Transverse colon (tissue), 4 donors: ENCODE results near the gene THADA.

Source experiments
- EP300 ChIP-seq: sonication (generic); formaldehyde crosslinking; IDR thresholded peaks from one replicate; pipeline ENCODE4 v1.6.1; 2017; ENCODE audit warnings: antibody characterized with exemption, low read depth
- POLR2A ChIP-seq: fragments of 450-650 bp; IDR thresholded peaks from one replicate; pipeline ENCODE4 v1.6.1; 2016; ENCODE audit warnings: antibody characterized with exemption, mild to moderate bottlenecking, moderate library complexity
- POLR2AphosphoS5 ChIP-seq, 3 donors: sonication (generic); formaldehyde crosslinking; IDR thresholded peaks; one replicate each; pipeline ENCODE4 v1.6.1; 2016; ENCODE audit warnings: antibody characterized with exemption in 3 of 3
- TF ChIP-seq, protein P1 (sequence below), 5 experiments: fragments of 200-600 bp in 3 of 5; fragments of 450-650 bp in 2 of 5; sonication (generic) in 3 of 5; IDR thresholded peaks; 1 replicate in 2 of 5; 2 replicates in 3 of 5; pipeline ENCODE4 v1.5.1; 2016 to 2017; ENCODE audit warnings: antibody characterized with exemption in 5 of 5, inconsistent platforms in 3 of 5, mild to moderate bottlenecking in 2 of 5, moderate library complexity in 1 of 5

DNA sequence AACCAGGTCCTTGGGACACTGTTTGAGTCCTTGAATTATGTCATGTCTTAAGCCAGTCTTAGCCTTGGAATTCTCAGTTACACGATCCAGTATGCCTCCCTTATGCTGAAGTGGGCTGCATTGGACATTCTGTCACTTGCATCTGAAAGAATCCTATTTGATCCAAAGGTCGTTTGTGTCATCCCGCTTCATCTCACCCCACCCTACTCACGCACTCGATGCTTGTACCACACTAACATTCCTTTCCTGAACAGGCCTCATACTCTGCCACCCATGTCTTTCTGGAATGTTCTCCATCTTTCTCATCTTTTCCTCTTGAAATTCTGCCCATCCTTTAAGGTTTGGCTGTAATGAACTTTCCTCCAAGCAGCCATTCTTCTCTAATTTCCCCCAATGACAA lies 341.5 kb downstream of the THADA start:
- TF ChIP-seq, protein P1, sequence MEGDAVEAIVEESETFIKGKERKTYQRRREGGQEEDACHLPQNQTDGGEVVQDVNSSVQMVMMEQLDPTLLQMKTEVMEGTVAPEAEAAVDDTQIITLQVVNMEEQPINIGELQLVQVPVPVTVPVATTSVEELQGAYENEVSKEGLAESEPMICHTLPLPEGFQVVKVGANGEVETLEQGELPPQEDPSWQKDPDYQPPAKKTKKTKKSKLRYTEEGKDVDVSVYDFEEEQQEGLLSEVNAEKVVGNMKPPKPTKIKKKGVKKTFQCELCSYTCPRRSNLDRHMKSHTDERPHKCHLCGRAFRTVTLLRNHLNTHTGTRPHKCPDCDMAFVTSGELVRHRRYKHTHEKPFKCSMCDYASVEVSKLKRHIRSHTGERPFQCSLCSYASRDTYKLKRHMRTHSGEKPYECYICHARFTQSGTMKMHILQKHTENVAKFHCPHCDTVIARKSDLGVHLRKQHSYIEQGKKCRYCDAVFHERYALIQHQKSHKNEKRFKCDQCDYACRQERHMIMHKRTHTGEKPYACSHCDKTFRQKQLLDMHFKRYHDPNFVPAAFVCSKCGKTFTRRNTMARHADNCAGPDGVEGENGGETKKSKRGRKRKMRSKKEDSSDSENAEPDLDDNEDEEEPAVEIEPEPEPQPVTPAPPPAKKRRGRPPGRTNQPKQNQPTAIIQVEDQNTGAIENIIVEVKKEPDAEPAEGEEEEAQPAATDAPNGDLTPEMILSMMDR (IDR thresholded peaks at IDR 0.05), result no peak
- TF ChIP-seq POLR2AphosphoS5 (IDR thresholded peaks at IDR 0.05), result no peak
- TF ChIP-seq POLR2A, result no peak
- TF ChIP-seq EP300, result no peak
